Mesothelial cell of epicardium (in vitro differentiated cells): ENCODE measurements around the gene FUT9. TPM values are rescaled to one million over a fixed set of nuclear protein-coding genes. Genes with fewer than 3 reads are reported as not detected.

ENCODE experiments used
- DNase-seq, 2 experiments: peaks; one replicate each; pipeline ENCODE4 v3.0.0; 2021; ENCODE audit warnings: low spot score in 2 of 2; ENCODE audit not compliant: unreplicated experiment in 2 of 2
- H3K27ac Mint-ChIP-seq: 2 replicates; pipeline ENCODE4 v1.8.0; 2021; ENCODE audit warnings: mixed read lengths
- H3K27me3 Mint-ChIP-seq: 2 replicates; pipeline ENCODE4 v1.8.0; 2021; ENCODE audit warnings: low read depth, mixed read lengths
- H3K36me3 Mint-ChIP-seq: 2 replicates; pipeline ENCODE4 v1.8.0; 2021; ENCODE audit warnings: mixed read lengths
- H3K4me1 Mint-ChIP-seq: 2 replicates; pipeline ENCODE4 v1.8.0; 2021; ENCODE audit warnings: mixed read lengths
- H3K4me3 Mint-ChIP-seq: 2 replicates; pipeline ENCODE4 v1.8.0; 2021; ENCODE audit warnings: mild to moderate bottlenecking, moderate library complexity, mixed read lengths
- H3K9me3 Mint-ChIP-seq: 2 replicates; pipeline ENCODE4 v1.8.0; 2021; ENCODE audit warnings: mixed read lengths
- total RNA-seq: library from RNA; stranded (reverse); gene quantifications from 3 replicates; pipeline ENCODE4 v1.2.1, GENCODE V29; 2021
- TF ChIP-seq, protein P1 (sequence below): fragments of 200-600 bp; sonication (generic); IDR thresholded peaks from one replicate; pipeline ENCODE4 v1.5.0; 2021; ENCODE audit warnings: antibody characterized with exemption; ENCODE audit not compliant: unreplicated experiment

The FUT9 gene
- total RNA-seq, 1 donor from 2014 or later = 3.0 TPM

DNA sequence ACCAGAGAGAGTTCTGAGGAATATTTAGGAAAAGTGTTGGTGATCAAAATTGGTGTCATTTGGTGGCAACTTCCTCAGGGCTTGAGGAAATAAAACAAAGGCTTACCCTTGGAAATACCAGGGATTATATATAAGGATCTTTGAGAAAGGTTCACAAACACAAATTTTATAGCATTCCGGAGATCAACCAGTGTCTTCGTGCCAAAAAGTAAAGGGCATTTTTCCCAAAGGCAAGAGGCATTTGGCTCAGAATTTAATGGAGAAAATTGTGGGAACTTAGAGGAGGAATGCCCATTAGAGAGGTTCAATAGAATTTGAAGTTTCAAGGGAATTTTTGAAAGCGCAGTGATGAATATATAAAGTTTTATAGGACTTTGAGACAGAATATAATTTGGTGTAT lies 179.5 kb downstream of the FUT9 start:
- Mint-ChIP-seq H3K4me3 (no peak overlapping the region), H3K4me1 (peaks cover 6% of the 10 kb centered on the region), H3K9me3 (peaks cover 48% of the 10 kb centered on the region), H3K27me3 (no peaks in the 10 kb centered on the region), H3K36me3 (peaks cover 17% of the 10 kb centered on the region), H3K27ac (no peak overlapping the region)
- no peak for DNase-seq
- TF ChIP-seq, protein P1, sequence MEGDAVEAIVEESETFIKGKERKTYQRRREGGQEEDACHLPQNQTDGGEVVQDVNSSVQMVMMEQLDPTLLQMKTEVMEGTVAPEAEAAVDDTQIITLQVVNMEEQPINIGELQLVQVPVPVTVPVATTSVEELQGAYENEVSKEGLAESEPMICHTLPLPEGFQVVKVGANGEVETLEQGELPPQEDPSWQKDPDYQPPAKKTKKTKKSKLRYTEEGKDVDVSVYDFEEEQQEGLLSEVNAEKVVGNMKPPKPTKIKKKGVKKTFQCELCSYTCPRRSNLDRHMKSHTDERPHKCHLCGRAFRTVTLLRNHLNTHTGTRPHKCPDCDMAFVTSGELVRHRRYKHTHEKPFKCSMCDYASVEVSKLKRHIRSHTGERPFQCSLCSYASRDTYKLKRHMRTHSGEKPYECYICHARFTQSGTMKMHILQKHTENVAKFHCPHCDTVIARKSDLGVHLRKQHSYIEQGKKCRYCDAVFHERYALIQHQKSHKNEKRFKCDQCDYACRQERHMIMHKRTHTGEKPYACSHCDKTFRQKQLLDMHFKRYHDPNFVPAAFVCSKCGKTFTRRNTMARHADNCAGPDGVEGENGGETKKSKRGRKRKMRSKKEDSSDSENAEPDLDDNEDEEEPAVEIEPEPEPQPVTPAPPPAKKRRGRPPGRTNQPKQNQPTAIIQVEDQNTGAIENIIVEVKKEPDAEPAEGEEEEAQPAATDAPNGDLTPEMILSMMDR = no peak

DNA sequence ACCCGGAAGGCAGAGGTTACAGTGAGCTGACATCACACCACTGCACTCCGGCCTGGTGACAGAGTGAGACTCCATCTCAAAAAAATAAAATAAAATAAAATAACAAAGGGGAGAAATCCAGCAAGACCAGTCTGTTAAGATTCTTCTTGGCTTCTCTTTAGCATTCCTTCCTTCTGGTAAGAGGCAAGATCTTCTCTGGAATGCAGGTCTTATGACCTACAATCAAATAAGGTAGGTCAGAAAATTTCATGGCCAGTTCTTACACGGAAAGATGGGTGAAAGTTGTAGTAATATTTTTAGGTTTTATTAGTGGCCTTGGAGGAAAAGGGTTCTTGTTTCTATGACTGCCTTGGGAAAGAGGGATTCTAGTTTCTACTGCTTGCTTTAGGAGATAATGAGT lies 180.9 kb downstream of the FUT9 start:
- Mint-ChIP-seq H3K4me3 (no peak overlapping the region), H3K4me1 (peaks cover 6% of the 10 kb centered on the region), H3K27ac (peak overlapping the region; percentile 96), H3K36me3 (peaks cover 10% of the 10 kb centered on the region), H3K9me3 (peaks cover 36% of the 10 kb centered on the region), H3K27me3 (no peaks in the 10 kb centered on the region)
- TF ChIP-seq, protein P1 = no peak
- no peak for DNase-seq

DNA sequence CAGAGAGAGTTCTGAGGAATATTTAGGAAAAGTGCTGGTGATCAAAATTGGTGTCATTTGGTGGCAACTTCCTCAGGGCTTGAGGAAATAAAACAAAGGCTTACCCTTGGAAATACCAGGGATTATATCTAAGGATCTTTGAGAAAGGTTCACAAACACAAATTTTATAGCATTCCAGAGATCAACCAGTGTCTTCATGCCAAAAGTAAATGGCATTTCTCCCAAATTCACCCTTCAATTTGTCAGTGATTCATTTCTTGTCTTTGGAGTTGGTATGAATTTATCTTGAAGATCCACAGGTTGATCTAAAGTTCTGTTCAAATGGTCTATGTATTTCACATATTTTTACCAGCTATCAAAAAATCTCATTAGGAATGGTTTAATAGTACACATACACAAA lies 181.5 kb downstream of the FUT9 start:
- Mint-ChIP-seq H3K9me3 (peaks cover 30% of the 10 kb centered on the region), H3K27ac (peak overlapping the region; percentile 96), H3K4me3 (no peak overlapping the region), H3K4me1 (peaks cover 6% of the 10 kb centered on the region), H3K27me3 (no peaks in the 10 kb centered on the region), H3K36me3 (peaks cover 10% of the 10 kb centered on the region)
- no peak for DNase-seq
- TF ChIP-seq, protein P1 = no peak

DNA sequence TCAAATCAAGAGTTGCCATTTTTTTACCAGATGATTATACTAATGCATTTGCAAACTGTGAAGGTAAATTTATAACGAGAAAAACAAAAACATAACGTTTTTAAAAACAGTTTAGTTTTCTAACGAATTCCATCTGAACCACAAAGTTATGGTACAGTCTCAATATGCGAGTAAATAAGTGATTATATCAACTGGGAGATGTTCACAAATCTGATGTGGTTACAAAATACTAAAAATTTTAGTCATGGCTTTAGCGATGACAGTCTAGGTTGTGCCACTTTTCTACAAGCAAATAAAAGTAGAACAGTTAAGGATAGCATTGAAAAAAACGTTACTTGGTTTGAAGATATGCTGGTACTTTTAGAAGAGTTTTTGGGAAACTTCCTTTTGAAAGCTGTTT lies 186.8 kb downstream of the FUT9 start:
- Mint-ChIP-seq H3K4me1 (no peaks in the 10 kb centered on the region), H3K9me3 (peaks cover 9% of the 10 kb centered on the region), H3K27me3 (no peaks in the 10 kb centered on the region), H3K27ac (no peak overlapping the region), H3K4me3 (no peak overlapping the region), H3K36me3 (no peaks in the 10 kb centered on the region)
- TF ChIP-seq, protein P1 = no peak
- no peak for DNase-seq

DNA sequence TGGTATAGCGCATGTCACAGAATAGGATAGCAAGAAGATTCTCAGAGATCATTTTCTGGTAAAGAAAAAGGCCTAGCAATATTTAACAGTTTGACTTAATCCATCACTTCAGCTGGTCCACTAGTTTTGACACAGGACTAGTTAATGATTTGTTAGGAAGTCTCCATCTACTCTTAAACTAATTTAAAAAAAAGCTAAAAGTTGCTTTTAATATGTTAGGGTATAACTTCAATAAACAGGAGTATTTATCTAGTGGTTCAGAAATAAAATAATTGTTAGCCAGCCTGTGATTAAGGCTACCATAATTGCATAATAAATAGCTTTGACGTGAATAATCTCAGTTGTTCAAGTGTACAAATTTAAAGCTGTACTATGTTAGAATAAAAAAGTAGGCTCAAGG lies 195.6 kb downstream of the FUT9 start:
- Mint-ChIP-seq H3K27me3 (no peaks in the 10 kb centered on the region), H3K4me1 (peaks cover 12% of the 10 kb centered on the region), H3K4me3 (no peak overlapping the region), H3K36me3 (no peaks in the 10 kb centered on the region), H3K9me3 (no peaks in the 10 kb centered on the region), H3K27ac (no peak overlapping the region)
- no peak for DNase-seq
- TF ChIP-seq, protein P1 = no peak

DNA sequence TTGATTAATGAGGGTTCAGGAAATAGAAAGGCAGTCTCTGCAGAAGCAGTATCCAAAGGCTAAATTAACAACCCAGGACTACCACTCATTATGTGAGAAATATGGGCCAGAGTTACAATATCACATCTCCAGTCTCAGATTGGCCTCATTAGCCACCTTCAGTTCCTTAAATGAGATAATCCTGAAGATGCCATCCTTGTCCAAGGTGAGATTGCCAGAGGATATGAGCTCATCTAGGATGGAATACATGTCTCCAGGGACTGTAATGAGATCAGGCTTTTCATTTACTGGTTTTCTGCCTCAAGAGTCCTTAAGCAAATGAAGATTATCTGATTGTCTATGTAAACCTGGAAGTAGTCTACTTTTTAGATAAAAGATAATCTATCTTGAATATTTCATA lies 196.3 kb downstream of the FUT9 start:
- Mint-ChIP-seq H3K9me3 (no peaks in the 10 kb centered on the region), H3K27ac (no peak overlapping the region), H3K27me3 (no peaks in the 10 kb centered on the region), H3K4me3 (no peak overlapping the region), H3K4me1 (peaks cover 12% of the 10 kb centered on the region), H3K36me3 (no peaks in the 10 kb centered on the region)
- no peak for DNase-seq
- TF ChIP-seq, protein P1 = no peak
